HG03432 (cell line): Measurements from ENCODE around the gene BHMT.

ENCODE experiments used
- ATAC-seq: cut with Tn5 transposase; IDR thresholded peaks from one replicate; pipeline ENCODE4 v1.9.1; 2021; ENCODE audit warnings: mild to moderate bottlenecking, moderate library complexity; ENCODE audit not compliant: unreplicated experiment

The BHMT gene

GRCh38 chr5:79111387-79111959, at the start of gene BHMT:
Gene BHMT, plus strand, starts transcription at chr5:79111809. Its CDS starts 77 bp downstream, at chr5:79111886.
- ATAC-seq, result no peak

GRCh38 chr5:79062436-79062835, 49.2 kb upstream of the BHMT start:
- ATAC-seq, result no peak

- ATAC-seq, result no peak
Measured at GRCh38 chr5:79069488-79070349, 41.9 kb upstream of the BHMT start, which contains the start of the genes BHMT2 and DMGDH. Gene BHMT2, plus strand, starts transcription at chr5:79069767. Its CDS starts 16 bp downstream, at chr5:79069783. Gene DMGDH, minus strand, starts transcription at chr5:79069674. Its CDS starts 54 bp downstream, at chr5:79069620.

- no peak for ATAC-seq
Measured at GRCh38 chr5:79070350-79070667, 41.3 kb upstream of the BHMT start.

GRCh38 chr5:79074641-79075040, 37.0 kb upstream of the BHMT start:
- ATAC-seq, result no peak

- no peak for ATAC-seq
Measured at GRCh38 chr5:79075646-79076426, 35.8 kb upstream of the BHMT start.

GRCh38 chr5:79076819-79077218, 34.8 kb upstream of the BHMT start:
- no peak for ATAC-seq

- ATAC-seq, result no peak
Measured at GRCh38 chr5:79077680-79078365, 33.8 kb upstream of the BHMT start.

- ATAC-seq, result no peak
Measured at GRCh38 chr5:79080804-79081203, 30.8 kb upstream of the BHMT start.

GRCh38 chr5:79081779-79082178, 29.8 kb upstream of the BHMT start:
- no peak for ATAC-seq

GRCh38 chr5:79086116-79086515, 25.5 kb upstream of the BHMT start:
- ATAC-seq, result no peak

GRCh38 chr5:79088507-79088906, 23.1 kb upstream of the BHMT start:
- no peak for ATAC-seq

- no peak for ATAC-seq
Measured at GRCh38 chr5:79091064-79091463, 20.5 kb upstream of the BHMT start.

GRCh38 chr5:79093762-79094161, 17.8 kb upstream of the BHMT start:
- ATAC-seq, result no peak

- ATAC-seq, result no peak
Measured at GRCh38 chr5:79105868-79106267, 5.7 kb upstream of the BHMT start.

- ATAC-seq, result no peak
Measured at GRCh38 chr5:79107020-79107796, 4.4 kb upstream of the BHMT start.

- no peak for ATAC-seq
Measured at GRCh38 chr5:79108086-79108485, 3.5 kb upstream of the BHMT start.

GRCh38 chr5:79108792-79109191, 2.8 kb upstream of the BHMT start:
- no peak for ATAC-seq

GRCh38 chr5:79109527-79110492, 1.8 kb upstream of the BHMT start:
- ATAC-seq, result no peak
